HepG2 (cell line): Measurements from ENCODE around the gene NAT9. TPM values are rescaled to one million over a fixed set of nuclear protein-coding genes. Genes with fewer than 3 reads are reported as not detected.

Experiments used
- ATAC-seq: fragments of 200-7000 bp; cut with Tn5 transposase; 3 replicates; pipeline ENCODE4 v1.9.1; 2020; ENCODE audit warnings: mild to moderate bottlenecking, moderate library complexity
- BruUV-seq: library from RNA; stranded (reverse); fragments of 400-500 nt; replicated peaks from 2 replicates; lab custom pipeline; 2021; lab: Mats Ljungman, UMichigan
- CTCF ChIA-PET: fragments of 300-600 bp; formaldehyde crosslinking; extraction: SDS; loops from one replicate; lab custom pipeline; 2021; ENCODE audit warnings: low total read pairs, inconsistent platforms, low intra/inter-chr PET ratio; lab: Yijun Ruan, JAX
- POLR2A ChIA-PET: fragments of 350-600 bp; sonication (Branson Sonifier 250); formaldehyde crosslinking; loops from one replicate; lab custom pipeline; 2020; ENCODE audit warnings: antibody characterized with exemption, inconsistent platforms; lab: Yijun Ruan, JAX
- DNase-seq: peaks from one replicate; pipeline ENCODE4 v3.0.0-alpha.2; 2015; ENCODE audit warnings: low spot score
- FAIRE-seq: peaks from 3 replicates; lab custom pipeline; 2011; peaks lifted over from hg19 to GRCh38; lab: Jason Lieb, UNC
- H2AFZ ChIP-seq: one replicate; pipeline ENCODE4 v1.6.1; 2011; ENCODE audit warnings: low read length, inconsistent platforms
- H3K27ac ChIP-seq: fragments of 300-600 bp; 3 replicates; pipeline ENCODE4 v1.8.0; 2011; ENCODE audit warnings: mixed run types, mild to moderate bottlenecking, mixed read lengths, low read length, inconsistent platforms; ENCODE audit not compliant: insufficient read depth; ENCODE audit errors: extremely low read length
- H3K27me3 ChIP-seq, 2 experiments: fragments of 200-600 bp in 1 of 2; 2 replicates in 1 of 2; 3 replicates in 1 of 2; pipeline versions ENCODE4 v1.6.0 to v1.8.0; 2011; ENCODE audit warnings: low read length in 2 of 2, mild to moderate bottlenecking in 2 of 2, moderate library complexity in 2 of 2, inconsistent platforms in 1 of 2; ENCODE audit not compliant: insufficient read depth in 2 of 2, control insufficient read depth in 1 of 2
- H3K36me3 ChIP-seq, 2 experiments: fragments of 200-600 bp in 1 of 2; replicated peaks in 1 of 2; 2 replicates in 1 of 2; 3 replicates in 1 of 2; pipeline versions ENCODE4 v1.5.1 to v1.8.0; 2011; ENCODE audit warnings: low read length in 2 of 2, inconsistent platforms in 1 of 2; ENCODE audit not compliant: insufficient read depth in 2 of 2, control insufficient read depth in 1 of 2
- H3K4me1 ChIP-seq: 2 replicates; pipeline ENCODE4 v1.5.1; 2012; ENCODE audit warnings: low read length, inconsistent platforms; ENCODE audit not compliant: insufficient read depth
- H3K4me2 ChIP-seq: 2 replicates; pipeline ENCODE4 v1.6.0; 2011; ENCODE audit warnings: low read depth, low read length, inconsistent platforms
- H3K4me3 ChIP-seq, 3 experiments: fragments of 200-600 bp in 1 of 3; sonication (generic), shearing (Covaris generic) in 1 of 3; replicated peaks in 1 of 3; 2 replicates each; pipeline ENCODE4 v1.5.1; 2011 to 2016; ENCODE audit warnings: low read length in 3 of 3, inconsistent platforms in 2 of 3, low read depth in 2 of 3, mild to moderate bottlenecking in 2 of 3, control low read depth in 1 of 3, mixed read lengths in 1 of 3; ENCODE audit not compliant: insufficient read depth in 1 of 3
- H3K79me2 ChIP-seq: one replicate; pipeline ENCODE4 v1.6.1; 2011; ENCODE audit warnings: low read length, inconsistent platforms; ENCODE audit not compliant: insufficient read depth
- H3K9ac ChIP-seq: 2 replicates; pipeline ENCODE4 v1.6.0; 2011; ENCODE audit warnings: mild to moderate bottlenecking, low read depth, low read length, inconsistent platforms; ENCODE audit not compliant: insufficient read depth
- H3K9me3 ChIP-seq: 2 replicates; pipeline ENCODE4 v1.5.1; 2012; ENCODE audit warnings: mild to moderate bottlenecking, low read length
- H4K20me1 ChIP-seq: 2 replicates; pipeline ENCODE4 v1.6.0; 2011; ENCODE audit warnings: inconsistent platforms, mild to moderate bottlenecking, low read length, moderate library complexity; ENCODE audit not compliant: insufficient read depth
- ZNF646 ChIP-seq: sonication (generic); formaldehyde crosslinking; IDR thresholded peaks from 2 replicates; pipeline ENCODE4 v1.9.0; 2021; ENCODE audit warnings: mild to moderate bottlenecking, missing genetic modification reagents
- ZNF772 ChIP-seq: sonication (generic); formaldehyde crosslinking; IDR thresholded peaks from 2 replicates; pipeline ENCODE4 v1.5.0; 2020; ENCODE audit warnings: mild to moderate bottlenecking, missing genetic modification reagents
- WGBS: methylation state at CpG from one replicate; pipeline ENCODE4 v1.1.6; 2017; ENCODE audit warnings: low lambda C conversion rate; 5-methylcytosine and 5-hydroxymethylcytosine counted together
- in situ Hi-C: cut with HindIII; loops from 2 replicates; pipeline ENCODE4 v1.10.0; 2017; ENCODE audit warnings: low pct_unique_long_range_greater_than_20kb; ENCODE audit not compliant: extremely low pct_ligation_motif_present
- intact Hi-C: fragments of 100-400 bp; cut with micrococcal nuclease; formaldehyde crosslinking; loops from one replicate; pipeline ENCODE4 v1.10.0; 2022; ENCODE audit not compliant: unreplicated experiment
- polyA plus RNA-seq, 8 experiments: library from polyadenylated mRNA; depleted of rRNA in 3 of 8; stranded (reverse) in 7 of 8; unstranded in 1 of 8; fragments of >200 nt; fragmentation: Illumina TruSeq in 4 of 8; extraction: Trizol in 4 of 8; gene quantifications; 2 replicates each; pipeline versions ENCODE4 v1.2.1 to v1.2.3, GENCODE V29; 2011 to 2016; ENCODE audit warnings: low read depth in 4 of 8, missing spikeins in 1 of 8, mixed read lengths in 1 of 8; ENCODE audit not compliant: insufficient read depth in 1 of 8
- total RNA-seq, 5 experiments: library from RNA; depleted of rRNA; stranded (reverse); fragments of >200 nt; fragmentation: Illumina TruSeq; extraction: Trizol; gene quantifications; 2 replicates each; pipeline ENCODE4 v1.2.3, GENCODE V29; 2016; ENCODE audit warnings: low read depth in 1 of 5

NAT9 gene
- total and polyA plus RNA-seq, 2 of the 13 experiments (the other 11 are each of a cell fraction or from before 2014, with no cell fraction given), result 39.7 to 44.2 TPM

- peak; percentile 64 for FAIRE-seq
- POLR2A ChIA-PET, result interaction anchor here (5.6 kb wide), 1 partner anchor 19 kb away, joined by 221 read pairs; no protein-coding TSS in a partner anchor
- Histone ChIP-seq H3K4me2 (no peak overlapping the region), H3K9ac (no peak overlapping the region), H3K36me3 (no peaks in the 10 kb centered on the region), H2AFZ (no peak overlapping the region), H3K4me3 (no peak overlapping the region), H3K9me3 (peaks cover 4% of the 10 kb centered on the region; the same call in 1 of the 2 replicates), H4K20me1 (no peaks in the 10 kb centered on the region), H3K27ac (no peak overlapping the region), H3K27me3 (peaks cover 5 to 42% of the 10 kb centered on the region in 2 experiments; a peak in 4 of 5 replicates), H3K4me1 (peaks cover 27% of the 10 kb centered on the region), H3K79me2 (no peaks in the 10 kb centered on the region)
- TF ChIP-seq ZNF772 (CRISPR knock-in tag), result no peak
- peak; percentile 77 for TF ChIP-seq ZNF646 (CRISPR knock-in tag)
- CTCF ChIA-PET, result no interaction called here
- intact Hi-C loops, result no loop called here
- no peak for DNase-seq
- in situ Hi-C loops, result no loop called here
- 22% methylated on average over 9 of the region's 9 CpGs for WGBS
- BruUV-seq, result no TSS peak
- ATAC-seq, result no peak
These were observed 42.6 kb downstream of the NAT9 start for GRCh38 chr17:74733365-74734122.
